Esophagus squamous epithelium (tissue), 4 donors: ENCODE data around the gene FRMD6.

ENCODE experiments used
- POLR2A ChIP-seq, 4 donors: fragments of 450-650 bp; IDR thresholded peaks; one replicate each; pipeline ENCODE4 v1.6.1; 2017; ENCODE audit warnings: antibody characterized with exemption in 4 of 4, mild to moderate bottlenecking in 4 of 4, moderate library complexity in 3 of 4
- TF ChIP-seq, protein P1 (sequence below), 6 experiments: fragments of 450-650 bp in 4 of 6; fragments of 200-600 bp in 2 of 6; sonication (generic) in 2 of 6; IDR thresholded peaks; one replicate each; pipeline ENCODE4 v1.5.1; 2016 to 2019; ENCODE audit warnings: antibody characterized with exemption in 6 of 6, mild to moderate bottlenecking in 4 of 6, moderate library complexity in 4 of 6

DNA sequence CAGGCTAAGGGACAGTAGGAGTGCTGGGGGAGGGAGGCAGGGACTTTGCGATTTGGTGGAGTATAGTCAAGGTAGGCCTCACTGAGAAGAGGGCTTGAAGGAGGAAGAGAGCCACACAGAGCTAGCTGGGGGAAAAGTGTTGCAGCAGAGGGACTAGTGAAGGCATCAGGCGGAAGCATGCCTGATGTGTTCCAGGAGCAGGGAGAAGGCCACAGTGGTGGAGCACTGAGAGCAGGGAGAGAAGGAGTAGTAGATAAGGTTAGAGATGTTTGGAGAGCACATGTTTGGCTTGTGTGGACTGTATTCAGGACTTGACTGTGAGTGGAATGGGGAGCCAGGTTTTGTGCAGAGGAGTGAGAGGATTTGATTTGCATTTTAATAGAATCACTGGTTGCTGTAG lies 9.0 kb downstream of the FRMD6 start:
- TF ChIP-seq, protein P1, sequence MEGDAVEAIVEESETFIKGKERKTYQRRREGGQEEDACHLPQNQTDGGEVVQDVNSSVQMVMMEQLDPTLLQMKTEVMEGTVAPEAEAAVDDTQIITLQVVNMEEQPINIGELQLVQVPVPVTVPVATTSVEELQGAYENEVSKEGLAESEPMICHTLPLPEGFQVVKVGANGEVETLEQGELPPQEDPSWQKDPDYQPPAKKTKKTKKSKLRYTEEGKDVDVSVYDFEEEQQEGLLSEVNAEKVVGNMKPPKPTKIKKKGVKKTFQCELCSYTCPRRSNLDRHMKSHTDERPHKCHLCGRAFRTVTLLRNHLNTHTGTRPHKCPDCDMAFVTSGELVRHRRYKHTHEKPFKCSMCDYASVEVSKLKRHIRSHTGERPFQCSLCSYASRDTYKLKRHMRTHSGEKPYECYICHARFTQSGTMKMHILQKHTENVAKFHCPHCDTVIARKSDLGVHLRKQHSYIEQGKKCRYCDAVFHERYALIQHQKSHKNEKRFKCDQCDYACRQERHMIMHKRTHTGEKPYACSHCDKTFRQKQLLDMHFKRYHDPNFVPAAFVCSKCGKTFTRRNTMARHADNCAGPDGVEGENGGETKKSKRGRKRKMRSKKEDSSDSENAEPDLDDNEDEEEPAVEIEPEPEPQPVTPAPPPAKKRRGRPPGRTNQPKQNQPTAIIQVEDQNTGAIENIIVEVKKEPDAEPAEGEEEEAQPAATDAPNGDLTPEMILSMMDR (IDR thresholded peaks at IDR 0.05) = no peak
- TF ChIP-seq POLR2A (IDR thresholded peaks at IDR 0.05) = no peak
